ENCODE measurements around the gene SLC16A10.
A peak's percentile ranks its signal among the peaks of the same experiment; 100 is the strongest.
"Not testable (repeated sequence)": the region's sequence is repeated elsewhere in the genome, so short reads cannot be mapped to it uniquely, and the experiment has no call there.

Gene SLC16A10

DNA sequence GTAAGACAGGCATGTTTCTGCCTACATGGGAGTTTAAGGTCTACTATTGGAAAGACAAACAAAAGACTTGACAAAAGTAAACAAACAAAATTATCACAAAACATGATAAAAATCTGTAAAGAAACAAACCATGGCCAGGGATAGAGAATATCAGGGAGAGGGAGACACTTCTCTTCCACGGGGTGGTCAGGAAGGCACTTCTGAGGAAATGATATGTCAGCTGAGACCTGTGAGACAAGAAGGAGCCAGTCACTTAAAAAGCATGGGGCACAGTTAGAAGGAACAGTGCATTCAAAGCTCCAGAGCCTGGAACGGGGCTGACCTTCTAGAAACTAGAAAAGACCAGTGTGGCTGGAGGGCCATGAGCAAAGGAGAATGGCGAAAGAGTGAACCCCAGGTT, 35.1 kb upstream of the SLC16A10 start:
- POLR2A ChIA-PET (ENCODE audit: low non-redundant PET) = no interaction called here
- CTCF ChIA-PET = no interaction called here

DNA sequence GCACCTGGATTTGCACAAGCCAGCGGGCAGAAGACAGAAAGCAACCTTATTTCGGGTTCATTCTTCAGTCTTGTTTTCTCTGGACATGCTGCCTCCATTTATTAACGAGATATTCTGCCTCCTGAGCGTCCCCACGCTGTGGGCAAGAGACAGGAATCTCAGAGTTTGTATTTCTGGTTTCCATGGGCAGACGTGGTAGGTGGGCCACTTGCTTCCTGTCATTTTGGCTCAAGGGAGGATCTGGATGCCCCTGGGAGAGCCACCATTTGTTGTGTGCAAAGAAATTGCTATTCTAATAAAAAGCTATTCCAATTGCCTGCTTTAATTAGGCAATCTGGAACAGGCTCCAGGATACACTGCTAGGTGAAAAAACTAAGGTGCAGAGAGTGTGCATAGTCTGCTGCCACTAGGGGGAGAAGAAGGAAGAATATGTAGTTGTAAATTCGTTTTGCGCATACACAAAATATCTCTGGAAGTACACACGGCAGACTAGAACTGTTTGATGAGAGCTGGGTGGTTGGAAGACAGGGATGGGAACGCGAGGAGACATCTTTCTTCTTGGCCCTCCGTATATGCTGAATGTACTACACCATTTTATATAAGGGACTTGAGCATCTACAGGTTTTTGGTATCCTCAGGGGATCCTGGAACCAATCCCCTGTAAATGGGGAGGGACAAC, 30.1 kb upstream of the SLC16A10 start:
- TF ChIP-seq, protein P1, sequence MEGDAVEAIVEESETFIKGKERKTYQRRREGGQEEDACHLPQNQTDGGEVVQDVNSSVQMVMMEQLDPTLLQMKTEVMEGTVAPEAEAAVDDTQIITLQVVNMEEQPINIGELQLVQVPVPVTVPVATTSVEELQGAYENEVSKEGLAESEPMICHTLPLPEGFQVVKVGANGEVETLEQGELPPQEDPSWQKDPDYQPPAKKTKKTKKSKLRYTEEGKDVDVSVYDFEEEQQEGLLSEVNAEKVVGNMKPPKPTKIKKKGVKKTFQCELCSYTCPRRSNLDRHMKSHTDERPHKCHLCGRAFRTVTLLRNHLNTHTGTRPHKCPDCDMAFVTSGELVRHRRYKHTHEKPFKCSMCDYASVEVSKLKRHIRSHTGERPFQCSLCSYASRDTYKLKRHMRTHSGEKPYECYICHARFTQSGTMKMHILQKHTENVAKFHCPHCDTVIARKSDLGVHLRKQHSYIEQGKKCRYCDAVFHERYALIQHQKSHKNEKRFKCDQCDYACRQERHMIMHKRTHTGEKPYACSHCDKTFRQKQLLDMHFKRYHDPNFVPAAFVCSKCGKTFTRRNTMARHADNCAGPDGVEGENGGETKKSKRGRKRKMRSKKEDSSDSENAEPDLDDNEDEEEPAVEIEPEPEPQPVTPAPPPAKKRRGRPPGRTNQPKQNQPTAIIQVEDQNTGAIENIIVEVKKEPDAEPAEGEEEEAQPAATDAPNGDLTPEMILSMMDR (conservative IDR thresholded peaks at IDR 0.05; ENCODE audit: low read depth) = peak; percentile 74
- POLR2A ChIA-PET (ENCODE audit: low non-redundant PET) = no interaction called here
- peak; percentile 36 for DNase-seq (ENCODE audit: low spot score)
- H3K27ac ChIP-seq = no peak overlapping the region
- CTCF ChIA-PET = interaction anchor here (0.6 to 2.1 kb wide), 13 partner anchors 10 to 489 kb away, joined by 3 to 13 read pairs (median 3); no protein-coding TSS in a partner anchor

More for the DNA sequence above, 35.1 kb upstream of the SLC16A10 start:
- TF ChIP-seq, protein P1 (conservative IDR thresholded peaks at IDR 0.05; ENCODE audit: low read depth) = no peak
- DNase-seq (ENCODE audit: low spot score) = no peak
- H3K27ac ChIP-seq = no peak overlapping the region

DNA sequence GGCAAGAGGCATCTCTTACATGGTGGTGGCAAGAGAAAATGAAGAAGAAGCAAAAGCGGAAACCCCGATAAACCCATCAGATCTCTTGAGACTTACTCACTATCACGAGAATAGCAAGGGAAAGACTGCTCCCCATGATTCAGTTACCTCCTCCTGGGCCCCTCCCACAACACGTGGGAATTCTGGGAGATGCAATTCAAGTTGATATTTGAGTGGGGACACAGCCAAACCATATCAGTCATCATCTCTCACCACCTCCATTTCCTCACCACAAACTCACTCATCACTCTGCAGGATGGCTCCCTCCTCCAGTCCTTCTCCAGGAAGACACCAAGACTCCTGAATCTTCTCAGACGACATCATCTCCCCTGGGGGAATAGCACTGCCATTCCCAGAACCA, 25.8 kb upstream of the SLC16A10 start:
- ChIA-PET CTCF (interaction anchor here (0.7 kb wide), 1 partner anchor 58 kb away, joined by 3 read pairs; no protein-coding TSS in a partner anchor), POLR2A (ENCODE audit: low non-redundant PET) (no interaction called here)
- DNase-seq (ENCODE audit: low spot score) = no peak
- TF ChIP-seq, protein P1 (conservative IDR thresholded peaks at IDR 0.05; ENCODE audit: low read depth) = no peak
- H3K27ac ChIP-seq = no peak overlapping the region

DNA sequence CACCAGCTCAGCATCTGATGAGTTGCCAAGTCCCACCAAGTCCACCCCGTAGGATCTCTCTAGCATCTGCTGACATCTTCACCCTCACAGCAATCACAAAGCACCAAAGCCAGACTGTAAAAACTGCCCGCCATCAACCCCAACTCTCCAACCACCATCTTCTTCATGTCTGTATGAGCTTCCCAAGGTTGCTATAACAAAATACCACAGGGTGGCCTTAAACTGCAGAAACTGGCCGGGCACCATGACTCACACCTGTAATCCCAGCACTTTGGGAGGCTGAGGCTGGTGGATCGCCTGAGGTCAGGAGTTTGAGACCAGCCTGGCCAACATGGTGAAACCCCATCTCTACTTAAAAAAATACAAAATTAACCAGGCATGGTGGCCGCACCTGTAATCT, 25.3 kb upstream of the SLC16A10 start:
- H3K27ac ChIP-seq = not testable (repeated sequence)
- CTCF ChIA-PET = interaction anchor here (0.7 kb wide), 1 partner anchor 58 kb away, joined by 3 read pairs; no protein-coding TSS in a partner anchor

DNA sequence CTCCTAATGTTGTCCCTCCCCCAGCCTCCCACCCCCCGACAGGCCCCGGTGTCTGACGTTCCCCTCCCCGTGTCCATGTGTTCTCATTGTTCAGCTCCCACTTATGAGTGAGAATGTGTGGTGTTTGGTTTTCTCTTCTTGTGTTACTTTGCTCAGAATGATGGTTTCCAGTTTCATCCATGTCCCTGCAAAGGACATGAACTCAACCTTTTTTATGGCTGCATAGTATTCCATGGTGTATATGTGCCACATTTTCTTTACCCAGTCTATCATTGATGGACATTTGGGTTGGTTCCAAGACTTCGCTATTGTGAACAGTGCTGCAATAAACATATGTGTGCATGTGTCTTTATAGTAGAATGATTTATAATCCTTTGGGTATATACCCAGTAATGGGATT, 24.4 kb upstream of the SLC16A10 start:
- CTCF ChIA-PET = not testable (repeated sequence)

More for the DNA sequence above, 25.3 kb upstream of the SLC16A10 start:
- DNase-seq (ENCODE audit: low spot score); POLR2A ChIA-PET (ENCODE audit: low non-redundant PET): not testable (repeated sequence)

DNA sequence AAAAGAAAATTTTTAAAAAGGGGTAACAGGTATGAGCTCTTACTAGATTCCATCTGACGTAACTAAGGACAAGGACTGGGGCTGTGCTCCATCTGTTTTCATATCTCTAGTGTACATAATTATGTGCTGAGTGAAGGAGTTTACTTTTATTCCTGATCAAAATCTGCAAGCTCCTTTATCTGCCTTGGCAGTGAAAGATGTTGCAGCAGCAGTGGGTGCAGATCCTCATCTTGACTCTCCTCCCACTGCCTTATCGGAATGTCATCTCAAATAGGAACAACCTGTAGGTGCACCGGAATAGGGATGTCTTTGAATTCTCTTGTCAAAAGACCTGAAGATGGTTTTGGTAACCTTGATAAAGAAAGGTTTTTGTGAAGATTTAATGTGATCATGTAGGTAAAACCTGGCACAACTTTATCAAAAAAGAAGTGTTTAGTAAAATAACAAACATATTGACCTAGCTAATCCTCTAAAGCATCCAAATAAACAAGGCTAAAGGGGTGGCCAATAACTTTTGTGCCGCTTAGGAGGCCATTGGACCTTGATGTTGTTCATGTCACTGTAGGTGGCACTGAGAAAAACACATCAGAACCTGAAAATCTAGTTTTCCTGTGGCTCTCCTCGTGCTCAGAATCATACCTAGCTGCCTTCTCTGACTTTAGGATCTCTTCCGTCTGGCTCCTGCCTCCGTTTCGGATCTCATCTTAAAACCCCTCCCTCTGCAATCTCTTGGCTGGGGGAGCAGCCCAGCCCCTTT, 19.0 kb upstream of the SLC16A10 start:
- H3K27ac ChIP-seq = no peak overlapping the region
- CTCF ChIA-PET = no interaction called here
- TF ChIP-seq, protein P1 (conservative IDR thresholded peaks at IDR 0.05; ENCODE audit: low read depth) = no peak
- no peak for DNase-seq (ENCODE audit: low spot score)
- POLR2A ChIA-PET (ENCODE audit: low non-redundant PET) = no interaction called here

More for the DNA sequence above, 24.4 kb upstream of the SLC16A10 start:
- POLR2A ChIA-PET (ENCODE audit: low non-redundant PET); H3K27ac ChIP-seq; DNase-seq (ENCODE audit: low spot score): not testable (repeated sequence)

DNA sequence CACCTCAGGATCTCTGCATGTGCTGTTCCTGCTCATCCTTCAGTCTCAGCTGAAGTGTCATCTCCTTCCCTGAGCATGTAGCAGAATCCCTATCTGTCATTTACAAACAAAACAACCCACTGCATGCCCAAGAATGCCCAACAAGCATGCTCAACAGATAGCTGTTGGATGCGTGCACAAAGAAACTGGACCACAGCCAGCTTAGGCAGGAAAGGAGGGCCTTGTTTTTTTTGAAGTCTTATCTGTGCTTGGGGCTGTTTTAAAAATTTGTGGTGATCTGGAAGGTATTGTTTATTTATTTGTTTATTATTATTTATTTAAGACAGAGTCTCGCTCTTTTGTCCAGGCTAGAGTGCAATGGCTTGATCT, 18.5 kb upstream of the SLC16A10 start:
- DNase-seq (ENCODE audit: low spot score) = no peak
- CTCF ChIA-PET = no interaction called here
- POLR2A ChIA-PET (ENCODE audit: low non-redundant PET) = no interaction called here
- H3K27ac ChIP-seq = no peak overlapping the region
- TF ChIP-seq, protein P1 (conservative IDR thresholded peaks at IDR 0.05; ENCODE audit: low read depth) = no peak

Measured in RWPE1 (cell line).